ENCODE data around the gene COL6A1.
"Not testable (repeated sequence)": the region's sequence is repeated elsewhere in the genome, so short reads cannot be mapped to it uniquely, and the experiment has no call there.

COL6A1 gene

GRCh38 chr21:45952974-45953373 lies 28.6 kb upstream of the COL6A1 start:
- no peak for TF ChIP-seq CTCF (IDR thresholded peaks at IDR 0.05; ENCODE audit: borderline replicate concordance, insufficient read depth, low read depth, low read length)
- H3K4me3 ChIP-seq (ENCODE audit: low read depth, low read length) = no peak overlapping the region

GRCh38 chr21:45954261-45954660 lies 27.3 kb upstream of the COL6A1 start:
- no peak for TF ChIP-seq CTCF (IDR thresholded peaks at IDR 0.05; ENCODE audit: borderline replicate concordance, insufficient read depth, low read depth, low read length)
- H3K4me3 ChIP-seq (ENCODE audit: low read depth, low read length) = no peak overlapping the region

- H3K4me3 ChIP-seq (ENCODE audit: low read depth, low read length) = no peak overlapping the region
- no peak for TF ChIP-seq CTCF (IDR thresholded peaks at IDR 0.05; ENCODE audit: borderline replicate concordance, insufficient read depth, low read depth, low read length)
Observed at GRCh38 chr21:45954921-45955320, 26.6 kb upstream of the COL6A1 start.

- no peak for TF ChIP-seq CTCF (IDR thresholded peaks at IDR 0.05; ENCODE audit: borderline replicate concordance, insufficient read depth, low read depth, low read length)
Observed at GRCh38 chr21:45957551-45957950, 24.0 kb upstream of the COL6A1 start.

GRCh38 chr21:45957981-45958600 lies 23.5 kb upstream of the COL6A1 start:
- TF ChIP-seq CTCF (IDR thresholded peaks at IDR 0.05; ENCODE audit: borderline replicate concordance, insufficient read depth, low read depth, low read length) = no peak
- no peak overlapping the region for H3K4me3 ChIP-seq (ENCODE audit: low read depth, low read length)

More at GRCh38 chr21:45957551-45957950, 24.0 kb upstream of the COL6A1 start:
- no peak overlapping the region for H3K4me3 ChIP-seq (ENCODE audit: low read depth, low read length)

- no peak overlapping the region for H3K4me3 ChIP-seq (ENCODE audit: low read depth, low read length)
- no peak for TF ChIP-seq CTCF (IDR thresholded peaks at IDR 0.05; ENCODE audit: borderline replicate concordance, insufficient read depth, low read depth, low read length)
Observed at GRCh38 chr21:45959182-45959581, 22.4 kb upstream of the COL6A1 start.

- no peak for TF ChIP-seq CTCF (IDR thresholded peaks at IDR 0.05; ENCODE audit: borderline replicate concordance, insufficient read depth, low read depth, low read length)
- H3K4me3 ChIP-seq (ENCODE audit: low read depth, low read length) = no peak overlapping the region
Observed at GRCh38 chr21:45959779-45960390, 21.7 kb upstream of the COL6A1 start.

- not testable (repeated sequence) for H3K4me3 ChIP-seq (ENCODE audit: low read depth, low read length)
Observed at GRCh38 chr21:45961408-45961807, 20.2 kb upstream of the COL6A1 start.
